Stimulated activated CD4-positive, alpha-beta T cell treated with anti-CD3 and anti-CD28 coated beads, Interleukin-4, amount 100 ng/mL, for 48 hours (primary cell): Measurements from ENCODE around the gene TMEM150B.

Experiments used
- DNase-seq, 2 donors: peaks; one replicate each; pipeline ENCODE4 v3.0.0-alpha.2; 2020; ENCODE audit warnings: low read depth in 2 of 2

TMEM150B gene

GRCh38 chr19:55354698-55355212 is 29.6 kb upstream of the TMEM150B start, which contains the start of gene COX6B2:
Gene COX6B2 (minus strand): TSS chr19:55354719. CDS start chr19:55354521, 198 bp downstream.
- no peak for DNase-seq

DNA sequence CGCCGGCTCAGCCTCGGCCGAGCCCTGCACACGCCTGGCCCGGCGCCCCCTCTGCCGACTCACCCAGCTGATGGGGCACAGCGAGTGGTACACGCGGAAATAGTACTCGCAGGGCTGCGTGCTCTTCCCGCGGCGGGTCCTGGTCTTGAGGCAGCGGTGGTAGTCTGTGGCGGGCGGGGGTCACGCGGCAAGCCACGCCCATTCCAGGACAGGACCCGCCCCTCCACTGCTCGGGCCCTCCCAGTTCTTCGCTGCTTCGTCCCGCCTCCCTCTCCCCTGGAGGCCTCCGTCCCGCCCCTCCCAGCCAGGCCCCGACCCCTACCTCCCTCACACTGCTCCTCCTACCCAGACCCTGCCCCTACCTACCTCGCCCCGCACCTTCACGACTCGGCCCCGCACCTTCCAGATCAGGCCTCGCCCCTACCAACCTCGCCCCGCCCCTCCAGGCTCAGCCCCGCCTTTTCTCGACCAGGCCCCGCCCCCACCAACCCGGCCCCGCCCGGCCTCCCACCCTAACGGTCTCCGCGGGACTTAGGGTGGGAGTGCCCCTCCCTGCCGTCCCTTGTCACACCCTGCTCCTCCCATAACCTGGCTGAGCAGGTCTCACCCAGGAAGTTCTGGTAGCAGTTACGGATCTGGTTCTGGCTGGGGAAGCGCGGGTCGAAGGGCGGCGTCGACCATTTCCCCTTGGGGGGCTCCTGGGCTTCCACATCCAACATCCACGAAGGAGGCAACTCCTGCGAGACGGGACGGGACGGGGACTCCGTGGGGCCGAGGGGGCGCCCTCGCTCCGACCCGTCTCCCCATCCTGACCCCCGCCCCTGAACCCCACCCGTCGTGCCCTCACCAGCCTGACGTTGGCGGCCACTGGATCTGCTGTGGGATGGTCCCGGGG is 28.9 kb upstream of the TMEM150B start:
- peak; percentile 45 to 54 for DNase-seq

DNA sequence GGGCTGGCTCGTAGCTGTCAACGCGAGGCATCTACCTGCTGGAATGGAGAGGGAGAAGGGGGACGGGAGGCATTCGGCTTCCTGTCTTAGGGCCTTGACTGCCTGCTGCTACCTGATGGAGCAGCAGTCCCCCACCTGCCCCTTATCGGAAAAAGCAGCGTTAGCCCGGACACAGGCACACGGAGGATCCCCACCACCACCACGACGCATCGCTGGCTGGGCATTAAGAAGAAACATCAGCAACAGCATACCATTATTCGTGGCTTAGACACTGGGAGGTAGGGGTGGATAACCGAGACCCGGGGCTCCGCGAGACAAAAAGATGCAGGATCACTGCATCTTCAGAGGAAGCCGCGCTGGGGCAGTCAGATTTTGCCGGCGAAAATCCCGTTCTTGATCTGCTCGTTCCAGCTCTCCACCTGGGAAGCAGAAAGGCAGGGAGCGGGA is 28.2 kb upstream of the TMEM150B start:
- no peak for DNase-seq

DNA sequence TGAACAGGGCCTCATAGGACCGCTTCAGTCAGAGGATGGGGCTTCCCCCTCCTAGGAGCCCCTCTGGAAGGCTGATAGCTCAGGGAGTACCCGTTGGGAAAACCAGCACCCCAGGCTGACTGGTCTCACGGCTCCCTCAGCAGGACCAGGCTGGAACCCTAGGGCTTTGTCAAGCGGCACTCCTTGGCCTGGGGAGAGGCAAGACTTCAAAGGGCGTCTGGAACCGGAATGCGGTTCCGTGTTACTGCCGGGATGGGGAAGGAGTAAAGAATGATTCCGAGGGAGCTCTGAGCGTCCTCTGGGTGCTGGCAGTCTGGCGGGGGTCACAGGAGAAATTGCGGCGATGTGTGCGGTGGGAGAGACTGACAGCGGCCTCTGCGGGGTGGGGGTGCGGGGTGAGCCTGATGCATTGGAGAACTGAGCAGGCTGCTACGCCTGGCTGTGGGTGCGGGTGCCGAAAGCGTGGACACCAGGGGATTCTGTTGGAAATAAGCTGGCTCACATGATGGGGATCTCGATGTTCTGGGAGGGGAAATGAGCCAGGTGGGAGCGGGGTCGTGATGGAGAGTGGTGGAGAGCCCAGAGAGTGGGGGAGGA is 27.5 kb upstream of the TMEM150B start:
- DNase-seq, result no peak

DNA sequence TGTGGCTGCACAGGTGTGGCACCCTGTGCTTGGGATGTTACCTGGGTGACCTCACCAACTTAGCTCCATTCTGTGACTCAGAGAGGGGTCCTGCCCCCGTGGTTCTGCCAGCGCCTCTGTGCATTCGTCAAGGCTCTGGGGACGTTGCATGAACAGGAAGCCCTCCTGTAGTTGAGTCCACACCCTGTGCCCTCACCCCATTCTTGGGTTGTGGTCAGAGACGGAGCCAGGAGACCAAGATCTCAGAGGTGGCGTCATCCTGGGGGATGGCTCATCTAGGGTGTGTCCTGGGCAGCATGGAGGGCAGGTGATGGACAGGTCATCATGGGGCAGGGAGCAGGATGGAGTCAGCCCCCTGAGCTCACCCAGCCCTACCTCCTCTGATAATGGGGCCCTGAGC is 26.9 kb upstream of the TMEM150B start:
- no peak for DNase-seq

DNA sequence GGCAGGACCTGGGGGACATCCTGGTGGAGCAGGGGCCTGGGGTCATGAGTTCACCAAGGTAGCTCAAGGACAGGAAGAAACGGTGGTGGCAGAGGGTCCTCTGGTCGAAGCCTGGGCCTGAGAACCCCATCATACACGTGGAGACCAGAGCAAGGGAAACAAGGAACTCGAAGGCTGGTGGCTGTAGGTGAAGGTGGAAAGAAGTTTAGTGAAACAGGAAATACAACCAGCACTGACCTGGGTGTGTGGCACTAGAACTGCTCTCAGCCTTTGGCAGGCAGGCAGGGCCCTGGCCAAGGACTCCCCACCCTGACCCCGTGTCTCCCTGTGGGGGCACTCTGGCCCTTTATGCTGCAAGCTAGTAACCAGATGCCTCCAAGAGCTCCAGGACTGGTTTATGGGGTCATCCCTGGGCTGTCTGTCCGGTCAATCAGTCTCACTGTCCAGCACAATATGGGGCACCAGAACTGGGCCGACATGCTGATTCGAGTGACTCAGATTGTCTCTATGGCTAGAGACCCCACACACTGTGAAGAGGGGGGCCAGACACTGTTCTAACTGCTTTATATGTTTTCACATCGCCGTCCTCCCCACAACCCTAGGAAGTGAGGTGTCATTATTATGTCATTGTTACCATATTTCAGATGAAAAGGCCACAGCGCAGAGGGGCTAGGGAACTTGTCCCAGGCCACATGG is 25.6 kb upstream of the TMEM150B start:
- DNase-seq, result no peak

DNA sequence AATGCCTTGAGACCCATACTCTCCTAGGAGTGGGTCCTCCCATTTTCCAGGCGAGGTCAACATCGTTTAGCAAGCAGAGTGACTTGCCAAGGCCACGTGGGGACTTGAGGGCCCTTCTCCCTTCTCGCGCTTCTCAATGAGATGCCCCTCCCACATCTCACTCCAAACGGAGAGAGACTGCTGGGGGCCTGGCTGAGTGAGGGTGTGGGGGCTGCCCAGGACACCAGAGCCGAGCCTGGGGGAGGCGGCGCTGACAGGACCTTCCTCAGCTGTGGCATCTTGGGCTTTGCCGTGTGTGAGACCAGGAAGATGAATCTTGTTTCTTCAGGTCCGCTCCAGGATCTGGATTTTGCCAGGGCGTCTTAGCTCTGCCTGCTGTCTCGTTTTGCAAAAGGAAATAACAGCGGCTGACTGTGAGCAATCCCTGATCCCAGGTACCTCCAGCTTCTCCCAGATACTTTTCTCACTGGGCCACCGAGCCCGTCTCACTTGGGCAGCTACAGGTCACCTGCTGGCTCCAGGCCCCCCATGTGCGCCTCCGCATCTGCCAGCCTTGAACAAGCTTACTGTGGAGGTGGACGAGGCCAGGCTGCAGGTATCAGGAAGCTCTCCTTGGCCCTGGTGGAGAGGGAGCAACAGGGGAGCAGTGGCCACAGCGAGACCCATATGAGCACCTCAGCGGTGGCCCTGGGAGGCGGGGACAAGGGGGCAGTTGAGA is 23.3 kb upstream of the TMEM150B start:
- DNase-seq, result no peak

GRCh38 chr19:55347442-55348009 is 22.4 kb upstream of the TMEM150B start:
- DNase-seq, result no peak

DNA sequence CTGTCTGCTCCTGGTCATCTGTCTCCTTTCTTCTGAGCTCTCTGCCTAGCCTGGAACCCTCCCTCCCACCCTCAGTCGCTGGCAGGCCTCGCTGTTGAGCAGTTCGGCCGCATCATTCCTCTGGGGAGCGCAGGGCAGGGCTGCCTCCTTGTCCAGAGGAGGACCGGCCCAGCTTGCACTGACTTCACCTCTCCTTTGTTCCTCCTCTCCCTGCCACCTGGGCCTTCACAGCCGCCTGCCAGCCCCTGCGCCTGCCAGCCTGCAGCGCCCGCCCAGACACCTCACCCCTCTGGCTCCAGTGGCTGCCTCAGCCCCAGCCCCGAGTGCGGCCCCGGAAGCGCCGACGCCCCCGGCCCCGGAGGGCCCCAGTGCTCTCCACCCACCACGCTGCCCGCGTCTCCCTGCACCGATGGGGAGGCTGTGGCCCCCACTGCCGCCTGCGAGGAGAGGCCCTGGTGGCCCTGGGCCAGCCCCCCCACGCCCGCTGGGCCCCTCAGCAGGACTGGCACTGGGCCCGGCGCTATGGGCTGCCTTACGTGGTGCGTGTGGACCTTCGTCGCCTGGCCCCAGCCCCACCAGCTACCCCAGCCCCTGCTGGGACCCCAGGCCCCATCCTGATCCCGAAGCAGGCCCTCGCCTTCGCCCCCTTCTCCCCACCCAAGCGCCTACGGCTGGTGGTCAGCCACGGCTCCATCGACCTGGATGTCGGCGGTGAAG is 21.7 kb upstream of the TMEM150B start:
- no peak for DNase-seq

DNA sequence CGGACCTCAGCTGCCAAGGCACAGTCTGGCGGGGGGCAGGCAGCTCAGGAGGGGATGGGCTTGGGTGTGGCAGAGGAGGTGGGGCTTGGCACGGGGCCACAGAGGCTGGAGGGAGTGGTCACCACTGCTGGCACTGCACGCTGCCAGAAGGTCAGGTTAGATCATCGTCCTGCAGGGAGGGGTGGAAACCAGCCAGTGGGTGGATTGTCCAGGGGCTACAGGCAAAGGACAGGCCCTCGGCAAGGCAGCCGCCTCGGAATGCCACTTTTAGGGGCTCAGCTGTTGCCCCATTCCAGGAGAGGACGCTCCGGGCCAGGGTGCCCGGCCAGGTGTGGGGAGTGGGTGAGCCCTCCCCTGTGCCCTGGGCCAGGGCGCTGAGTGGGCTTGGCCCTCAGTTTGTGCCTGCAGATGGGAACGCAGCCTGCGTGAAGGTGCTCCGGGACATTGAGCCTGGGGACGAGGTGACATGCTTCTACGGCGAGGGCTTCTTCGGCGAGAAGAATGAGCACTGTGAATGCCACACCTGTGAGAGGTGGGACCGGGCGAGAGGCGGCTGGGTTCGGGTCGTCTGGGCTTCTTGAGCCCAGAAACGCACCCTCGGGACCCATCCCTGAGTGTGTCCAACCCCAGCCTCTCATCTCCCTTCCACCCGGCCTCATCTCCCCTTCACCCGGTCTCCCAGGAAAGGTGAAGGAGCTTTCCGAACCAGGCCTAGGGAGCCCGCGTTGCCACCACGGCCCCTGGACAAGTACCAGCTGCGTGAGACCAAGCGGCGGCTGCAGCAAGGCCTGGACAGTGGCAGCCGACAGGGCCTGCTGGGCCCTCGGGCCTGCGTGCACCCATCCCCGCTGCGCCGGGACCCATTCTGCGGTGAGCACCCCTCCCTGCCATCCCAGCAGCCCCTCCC is 20.9 kb upstream of the TMEM150B start:
- DNase-seq, result no peak

DNA sequence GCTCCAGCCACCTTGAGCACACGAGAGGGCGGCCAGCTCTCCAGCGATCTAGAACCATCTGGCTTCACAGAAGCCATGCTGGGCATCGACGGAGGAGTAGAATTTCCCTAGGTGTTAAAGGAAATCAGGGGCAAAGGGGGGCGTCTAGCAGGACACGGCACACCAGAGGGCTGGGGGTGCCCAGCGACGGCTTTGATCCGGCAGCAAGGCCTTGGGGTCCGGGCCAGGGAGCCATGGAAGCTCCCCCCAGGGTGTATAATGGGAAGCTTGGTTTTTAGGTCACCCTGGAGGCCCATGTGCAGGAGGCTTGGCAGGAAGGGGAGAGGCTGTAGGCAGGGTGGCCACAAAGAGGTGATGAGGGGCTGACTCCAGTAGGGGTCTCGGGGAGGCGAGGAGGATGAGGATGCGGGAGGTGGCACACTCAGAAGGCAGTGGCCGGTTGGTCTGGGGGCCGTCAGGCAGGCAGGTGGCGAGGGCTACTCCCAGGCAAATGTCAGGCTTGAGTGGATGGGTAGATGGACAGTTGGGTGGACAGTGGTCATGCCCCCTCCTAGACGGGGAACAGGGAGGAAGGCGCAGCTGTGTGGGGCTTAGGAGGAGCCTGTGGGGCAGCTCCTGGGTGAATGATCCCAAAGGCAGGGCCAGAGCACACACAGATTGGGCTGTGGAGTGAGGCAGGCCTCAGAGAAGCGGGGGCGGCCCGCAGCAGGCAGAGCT is 20.1 kb upstream of the TMEM150B start:
- DNase-seq, result no peak

DNA sequence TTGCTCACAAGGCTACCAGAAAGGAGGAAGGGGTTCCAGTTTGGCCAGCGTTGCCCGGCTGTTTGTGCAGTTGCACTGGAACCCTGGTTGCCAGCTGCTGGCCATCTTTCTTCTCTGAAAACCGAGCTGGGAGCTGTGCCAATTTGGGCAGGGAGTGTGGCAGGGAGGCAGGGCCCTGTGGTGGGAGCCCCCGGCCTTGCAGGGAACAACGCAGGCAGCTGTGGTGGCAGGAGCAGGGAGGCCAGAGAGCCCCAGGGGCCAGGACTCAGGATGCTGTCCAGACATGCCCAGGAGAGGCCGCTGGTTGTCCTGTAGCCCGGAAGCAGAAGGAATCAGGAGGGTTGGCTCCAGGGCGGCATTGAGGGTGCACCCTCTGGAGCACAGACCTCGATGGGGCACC is 19.3 kb upstream of the TMEM150B start:
- DNase-seq, result no peak

DNA sequence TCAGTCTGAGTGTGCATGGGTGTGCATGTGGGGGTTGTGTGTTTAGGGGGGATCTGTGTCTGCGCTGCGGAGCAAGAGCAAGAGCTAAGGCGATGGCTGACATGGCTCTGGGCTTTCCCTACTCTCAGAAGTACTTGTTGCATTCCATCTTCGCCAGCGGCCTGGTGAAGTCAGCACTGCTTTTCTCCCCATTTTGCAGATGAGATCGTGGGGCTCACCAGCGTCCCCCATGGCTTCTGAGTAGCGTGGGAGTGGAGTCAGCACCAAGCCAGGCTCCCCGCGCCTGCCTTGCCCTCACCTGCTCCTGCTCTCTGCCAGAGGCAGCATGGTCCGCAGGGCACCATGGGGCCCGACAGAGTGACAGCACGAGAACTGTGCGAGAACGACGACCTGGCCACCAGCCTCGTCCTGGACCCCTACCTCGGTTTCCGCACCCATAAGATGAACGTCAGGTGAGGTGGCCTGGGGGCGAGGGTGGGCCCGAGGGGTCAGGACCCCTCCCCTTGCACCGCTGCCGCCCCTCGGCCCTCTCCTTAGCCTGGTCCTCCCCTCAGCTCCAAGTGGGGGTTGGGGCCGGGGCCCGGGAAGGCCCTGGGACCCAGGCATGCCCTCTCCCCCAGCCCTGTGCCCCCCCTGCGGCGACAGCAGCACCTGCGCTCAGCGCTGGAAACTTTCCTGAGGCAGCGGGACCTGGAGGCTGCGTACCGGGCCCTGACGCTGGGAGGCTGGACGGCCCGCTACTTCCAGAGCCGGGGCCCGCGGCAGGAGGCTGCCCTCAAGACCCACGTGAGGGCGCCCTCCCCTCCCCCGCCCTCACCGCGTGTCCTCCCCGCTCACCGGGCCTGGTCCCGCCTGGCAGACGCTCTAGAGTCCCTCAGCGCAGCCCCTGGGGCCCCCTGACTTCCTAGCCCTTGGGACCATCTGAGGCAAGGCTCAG is 16.7 kb upstream of the TMEM150B start:
- no peak for DNase-seq

- DNase-seq, result peak; percentile 58 to 73
Observed at GRCh38 chr19:55341171-55341588, 16.0 kb upstream of the TMEM150B start.

DNA sequence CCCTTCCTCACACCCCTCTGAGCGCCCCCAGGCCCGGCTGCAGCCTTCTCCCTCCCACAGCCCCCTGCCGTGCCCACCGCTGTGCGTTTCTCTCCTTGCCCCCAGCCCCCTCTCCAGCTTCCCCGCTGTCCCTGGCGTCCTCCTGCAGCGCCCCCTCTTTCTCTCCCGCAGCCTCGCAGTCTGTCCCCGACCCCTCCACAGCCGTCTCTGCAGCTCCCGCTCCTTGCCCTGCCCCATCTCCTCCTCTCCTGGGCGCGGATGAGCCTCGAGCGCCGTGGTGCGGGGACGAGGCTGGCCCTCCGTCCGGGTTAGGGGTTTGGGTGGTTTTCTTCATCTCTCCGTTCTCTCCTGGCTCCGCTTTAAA is 15.6 kb upstream of the TMEM150B start:
- peak in 1 of 2 donors; percentile 20 for DNase-seq

GRCh38 chr19:55339889-55340783 is 15.0 kb upstream of the TMEM150B start:
- no peak for DNase-seq
